GM12891 (cell line): ENCODE results near the gene PPP3R2.

ENCODE experiments used
- DNase-seq: peaks from one replicate; pipeline ENCODE4 v3.0.0; 2011; ENCODE audit warnings: low spot score; ENCODE audit not compliant: insufficient read length
- FAIRE-seq: peaks from 2 replicates; lab custom pipeline; 2011; peaks lifted over from hg19 to GRCh38; lab: Jason Lieb, UNC
- PAX5 ChIP-seq: IDR thresholded peaks from 2 replicates; pipeline ENCODE4 v1.6.1; 2011; ENCODE audit warnings: low read length, moderate library complexity, mild to moderate bottlenecking; ENCODE audit not compliant: insufficient read depth, severe bottlenecking
- POLR2A ChIP-seq: IDR thresholded peaks from 2 replicates; pipeline ENCODE4 v1.6.1; 2011; ENCODE audit warnings: low read depth, low read length, control low read depth
- POLR2AphosphoS5 ChIP-seq: IDR thresholded peaks from 2 replicates; pipeline ENCODE4 v1.6.1; 2011; ENCODE audit warnings: low read depth, low read length, control low read depth
- POU2F2 ChIP-seq: IDR thresholded peaks from 2 replicates; pipeline ENCODE4 v1.6.1; 2011; ENCODE audit warnings: low read depth, mild to moderate bottlenecking, control low read depth, low read length, moderate library complexity
- SPI1 ChIP-seq: IDR thresholded peaks from 2 replicates; pipeline ENCODE4 v1.6.1; 2011; ENCODE audit warnings: low read depth, low read length, control low read depth
- TAF1 ChIP-seq: IDR thresholded peaks from 2 replicates; pipeline ENCODE4 v1.6.1; 2011; ENCODE audit warnings: low read depth, low read length, control low read depth

Gene PPP3R2

DNA sequence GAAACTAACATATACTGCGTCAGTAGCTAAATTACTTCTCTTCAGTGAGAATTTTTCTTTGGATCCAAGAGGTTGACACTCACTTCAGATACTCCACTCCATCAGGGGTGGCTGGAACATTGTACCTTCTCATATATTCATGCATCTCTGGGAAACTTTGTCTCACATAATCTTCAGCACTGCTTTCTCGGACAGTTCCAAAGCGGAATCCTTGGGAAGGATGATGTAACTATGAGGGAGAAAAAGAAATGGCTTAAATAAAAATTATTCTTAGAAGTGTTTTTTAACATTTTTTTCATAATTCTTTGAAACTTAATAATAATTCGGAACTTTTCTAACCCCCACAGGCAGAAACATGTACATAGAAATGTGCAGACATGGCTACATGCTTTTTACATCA lies 33.4 kb upstream of the PPP3R2 start:
- DNase-seq (no peak), FAIRE-seq (no peak)
- TF ChIP-seq POLR2A, result no peak

DNA sequence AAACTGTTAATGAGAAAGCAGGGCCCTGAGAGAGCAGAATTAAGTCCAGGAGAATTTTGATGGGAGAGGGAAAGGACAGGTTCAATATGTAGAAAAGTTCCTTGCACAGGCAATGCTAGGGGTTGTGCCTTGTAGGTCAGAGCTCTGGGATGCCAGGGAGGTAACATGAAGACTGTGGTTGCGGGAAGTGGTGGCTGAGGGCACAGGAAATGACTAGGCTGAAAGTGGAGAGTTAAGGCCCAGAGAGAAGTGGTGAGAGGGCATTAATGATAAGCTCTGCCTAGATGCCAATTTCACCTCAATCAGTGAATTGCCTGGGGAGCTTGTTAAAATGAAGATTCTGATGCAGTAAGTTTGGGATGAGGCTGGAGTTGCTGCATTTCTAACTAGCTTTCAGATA lies 31.5 kb upstream of the PPP3R2 start:
- DNase-seq (no peak), FAIRE-seq (no peak)
- no peak for TF ChIP-seq PAX5
- no peak for TF ChIP-seq POLR2A
- TF ChIP-seq SPI1, result no peak
- TF ChIP-seq POLR2AphosphoS5, result no peak
- TF ChIP-seq TAF1, result no peak
- TF ChIP-seq POU2F2, result no peak

DNA sequence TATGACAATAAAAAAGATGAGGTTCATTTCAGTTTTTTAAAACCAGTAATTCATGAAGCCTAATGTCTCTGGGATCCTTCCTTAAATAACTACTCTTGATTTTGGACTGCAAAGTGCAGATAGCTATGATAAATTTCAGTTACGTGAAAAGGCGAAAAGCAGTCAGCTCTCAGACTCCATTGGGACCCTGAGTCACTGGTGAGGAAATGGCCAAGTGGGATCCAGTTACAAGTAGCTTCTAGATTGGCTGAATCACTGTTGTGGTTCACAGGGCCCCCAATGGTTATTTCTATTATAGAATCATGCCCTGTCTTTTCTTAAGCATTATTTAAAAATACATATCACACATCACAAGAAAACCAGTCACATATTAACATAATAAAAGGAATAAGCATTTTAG lies 31.1 kb upstream of the PPP3R2 start:
- TF ChIP-seq PAX5 (no peak), POLR2AphosphoS5 (no peak), SPI1 (no peak), TAF1 (no peak), POLR2A (no peak)
- DNase-seq (no peak), FAIRE-seq (no peak)

DNA sequence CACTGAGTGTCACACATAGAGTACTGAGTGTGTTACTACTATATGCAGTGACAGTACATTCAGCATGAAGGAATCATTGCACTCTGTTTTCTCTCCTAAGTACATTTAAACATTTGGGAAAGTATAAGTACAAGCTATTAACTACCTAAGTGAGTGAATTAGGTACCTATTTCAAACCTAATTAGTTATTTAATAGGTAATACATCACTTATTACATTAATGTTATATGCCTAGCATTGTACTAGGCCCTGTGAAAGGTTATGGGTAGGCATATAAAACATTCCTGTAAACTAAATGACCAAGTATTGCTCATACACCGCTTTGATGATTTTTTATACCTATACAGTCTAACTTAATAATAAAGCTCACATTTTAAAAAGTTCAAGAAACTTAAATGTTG lies 25.7 kb upstream of the PPP3R2 start:
- TF ChIP-seq POLR2AphosphoS5 (no peak), TAF1 (no peak), POLR2A (no peak), POU2F2 (no peak), PAX5 (no peak), SPI1 (no peak)
- no peak for DNase-seq
- FAIRE-seq, result no peak

DNA sequence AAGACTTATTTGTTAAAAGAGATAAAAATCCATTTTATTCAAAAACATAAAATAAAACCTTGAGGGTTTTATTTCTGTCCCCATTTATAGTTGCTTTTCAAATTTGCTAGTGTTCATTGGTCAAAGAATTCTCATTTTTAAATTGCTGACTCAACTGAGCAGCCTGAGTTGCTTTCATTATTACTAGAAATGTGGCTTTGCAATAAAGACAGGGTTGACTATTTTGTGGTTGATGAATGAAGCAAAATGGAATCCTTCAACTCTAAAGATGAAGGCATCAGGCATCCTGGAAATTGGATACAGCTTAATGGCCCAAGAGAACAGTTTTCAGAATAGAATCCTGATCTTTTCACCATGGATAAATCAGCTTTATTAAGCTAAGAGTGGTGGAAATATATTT lies 23.9 kb upstream of the PPP3R2 start:
- TF ChIP-seq POU2F2, result no peak
- no peak for TF ChIP-seq TAF1
- TF ChIP-seq PAX5, result no peak
- no peak for TF ChIP-seq SPI1
- TF ChIP-seq POLR2A, result no peak
- no peak for TF ChIP-seq POLR2AphosphoS5
- no peak for FAIRE-seq
- DNase-seq, result no peak

DNA sequence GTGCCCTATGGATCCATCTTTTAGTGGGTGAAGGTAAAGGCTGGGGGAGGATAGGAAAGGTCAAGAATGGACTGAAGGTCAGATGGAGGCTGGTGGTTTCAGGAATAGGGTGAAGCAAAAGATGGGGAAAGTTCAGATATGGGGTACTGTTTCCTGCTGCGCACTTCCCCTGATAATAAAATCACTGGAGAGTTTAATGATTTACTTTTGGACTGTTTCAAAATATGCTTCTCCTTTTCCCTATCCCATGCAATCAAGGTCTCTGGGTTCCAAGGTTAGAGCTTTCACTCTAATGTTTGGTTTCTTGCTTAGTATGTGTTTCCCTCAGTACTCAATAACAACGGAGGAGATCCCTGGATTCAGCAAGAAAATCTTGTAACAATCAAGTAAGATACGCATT lies 10.8 kb upstream of the PPP3R2 start:
- DNase-seq (no peak), FAIRE-seq (no peak)
- TF ChIP-seq POU2F2 (no peak), TAF1 (no peak), POLR2AphosphoS5 (no peak), SPI1 (no peak), PAX5 (no peak), POLR2A (no peak)

DNA sequence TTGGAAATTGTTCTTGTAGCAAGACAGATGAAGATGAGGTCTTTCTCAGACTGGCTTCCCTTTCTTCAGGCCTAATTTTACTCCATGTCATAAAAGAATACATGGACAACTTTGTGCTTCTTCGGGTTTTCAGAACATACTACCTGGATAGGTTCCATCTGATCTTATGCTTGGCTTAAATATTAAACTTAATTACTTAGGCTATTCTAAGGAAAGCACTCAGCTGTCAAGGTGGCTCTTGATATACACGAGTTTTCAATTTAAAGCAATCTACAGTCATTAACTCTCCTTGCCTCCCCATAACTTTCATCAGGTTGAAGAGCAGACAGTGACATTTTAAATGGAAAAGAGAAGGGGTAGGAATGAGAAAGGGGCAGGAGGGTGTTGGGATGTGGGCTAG lies 9.5 kb upstream of the PPP3R2 start:
- no peak for DNase-seq
- TF ChIP-seq POLR2A, result no peak
- no peak for TF ChIP-seq POU2F2
- no peak for TF ChIP-seq PAX5
- no peak for TF ChIP-seq SPI1
- TF ChIP-seq POLR2AphosphoS5, result no peak
- TF ChIP-seq TAF1, result no peak
- no peak for FAIRE-seq

DNA sequence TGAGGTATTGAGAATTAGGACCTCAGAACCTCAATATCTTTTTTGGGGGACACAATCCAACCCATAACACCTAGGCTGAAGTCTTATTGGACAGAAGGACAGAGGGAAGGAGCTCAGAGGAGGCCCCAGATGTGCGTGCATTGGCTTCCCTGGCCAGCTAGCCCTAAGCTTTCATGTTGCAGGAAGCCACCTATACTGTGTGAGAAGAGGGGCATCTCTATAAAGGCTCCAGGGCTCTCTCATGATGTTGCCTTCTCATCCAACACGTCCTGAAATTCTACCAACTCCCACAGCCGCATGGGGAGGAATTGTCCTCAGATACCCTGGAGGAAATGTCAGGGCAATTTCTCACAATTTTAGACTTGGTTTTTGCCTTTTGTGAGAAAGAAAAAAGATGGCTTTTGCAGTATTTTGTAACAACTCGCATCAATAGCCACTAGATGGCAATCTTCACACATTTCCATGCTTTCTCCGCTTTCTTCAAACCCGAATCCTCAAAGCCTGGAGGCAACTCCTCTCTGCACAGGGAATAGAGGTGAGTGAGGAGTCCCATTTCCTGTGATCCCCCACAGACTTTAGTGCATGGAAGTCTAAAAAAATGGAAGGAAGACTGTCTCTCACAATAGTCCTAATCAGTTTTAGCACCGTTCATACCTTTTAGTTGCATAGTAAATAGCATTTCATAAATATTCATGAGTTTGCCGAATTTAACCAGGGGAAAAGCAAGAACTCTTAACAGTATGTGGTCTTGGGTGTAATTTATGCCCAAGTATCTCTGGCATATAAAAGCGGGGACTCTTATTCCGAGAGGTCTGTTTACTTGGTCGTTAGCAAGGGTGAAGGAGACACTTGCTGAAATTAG lies 7.4 kb upstream of the PPP3R2 start:
- TF ChIP-seq TAF1 (no peak), POLR2AphosphoS5 (no peak), POU2F2 (no peak)
- DNase-seq (no peak), FAIRE-seq (peak; percentile 31)

DNA sequence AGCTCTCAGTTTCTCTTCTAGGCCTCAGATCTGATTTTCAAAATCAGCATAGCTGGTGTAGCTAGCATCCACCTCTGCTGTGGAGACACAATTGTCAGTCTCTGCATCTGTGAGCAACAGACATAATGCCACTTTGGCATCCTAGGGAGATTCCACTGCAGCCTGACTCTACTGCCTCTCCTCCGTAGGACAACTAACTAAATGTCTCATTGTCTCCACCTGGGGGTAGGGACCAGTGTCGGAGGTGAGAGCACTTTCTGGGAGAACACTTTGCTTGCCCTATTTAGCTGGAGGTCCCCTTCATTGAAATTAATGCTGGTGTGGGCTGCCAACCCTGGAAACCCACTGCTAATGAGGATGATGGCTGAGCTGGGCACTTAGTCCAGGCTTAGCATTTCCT lies 1.4 kb downstream of the PPP3R2 start:
- TF ChIP-seq SPI1 (no peak), PAX5 (no peak), POLR2A (no peak), TAF1 (no peak)
- no peak for DNase-seq
- FAIRE-seq, result no peak

DNA sequence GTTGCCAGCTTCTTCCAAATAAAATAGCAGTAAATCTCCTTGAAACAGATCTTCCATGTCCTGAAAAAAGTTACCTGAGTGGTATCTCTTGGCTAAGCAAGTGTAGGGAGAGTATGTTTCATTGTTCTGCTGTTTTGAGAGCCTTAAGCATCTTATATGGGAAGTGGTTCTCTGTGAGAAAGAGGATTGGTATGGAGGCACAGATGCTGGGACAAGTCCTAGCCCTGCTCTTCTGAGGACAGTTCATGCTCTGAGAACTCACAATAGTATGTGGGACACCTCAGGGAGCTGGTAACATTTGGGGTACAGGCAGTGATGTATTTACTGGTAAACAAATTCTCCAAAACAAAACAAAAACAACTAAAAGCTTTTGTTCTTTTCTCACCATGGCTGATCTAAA lies 2.0 kb downstream of the PPP3R2 start:
- no peak for TF ChIP-seq POLR2A
- no peak for TF ChIP-seq POLR2AphosphoS5
- TF ChIP-seq PAX5, result no peak
- no peak for TF ChIP-seq TAF1
- no peak for TF ChIP-seq SPI1
- no peak for TF ChIP-seq POU2F2
- DNase-seq (no peak), FAIRE-seq (no peak)
